HG03060 (cell line): ENCODE data around the gene RGL3.
"Not testable (repeated sequence)": the region's sequence is repeated elsewhere in the genome, so short reads cannot be mapped to it uniquely, and the experiment has no call there.

Source experiments
- ATAC-seq: cut with Tn5 transposase; IDR thresholded peaks from one replicate; pipeline ENCODE4 v1.9.1; 2021; ENCODE audit warnings: low read depth, moderate number of reproducible peaks; ENCODE audit not compliant: unreplicated experiment

The RGL3 gene

GRCh38 chr19:11418549-11419506 is at the start of gene RGL3:
Gene RGL3 (minus strand): TSS chr19:11419314. CDS start chr19:11419278, 36 bp downstream.
- no peak for ATAC-seq

GRCh38 chr19:11468266-11468845 is 49.2 kb upstream of the RGL3 start:
- not testable (repeated sequence) for ATAC-seq

GRCh38 chr19:11465600-11465999 is 46.5 kb upstream of the RGL3 start:
- ATAC-seq, result no peak

DNA sequence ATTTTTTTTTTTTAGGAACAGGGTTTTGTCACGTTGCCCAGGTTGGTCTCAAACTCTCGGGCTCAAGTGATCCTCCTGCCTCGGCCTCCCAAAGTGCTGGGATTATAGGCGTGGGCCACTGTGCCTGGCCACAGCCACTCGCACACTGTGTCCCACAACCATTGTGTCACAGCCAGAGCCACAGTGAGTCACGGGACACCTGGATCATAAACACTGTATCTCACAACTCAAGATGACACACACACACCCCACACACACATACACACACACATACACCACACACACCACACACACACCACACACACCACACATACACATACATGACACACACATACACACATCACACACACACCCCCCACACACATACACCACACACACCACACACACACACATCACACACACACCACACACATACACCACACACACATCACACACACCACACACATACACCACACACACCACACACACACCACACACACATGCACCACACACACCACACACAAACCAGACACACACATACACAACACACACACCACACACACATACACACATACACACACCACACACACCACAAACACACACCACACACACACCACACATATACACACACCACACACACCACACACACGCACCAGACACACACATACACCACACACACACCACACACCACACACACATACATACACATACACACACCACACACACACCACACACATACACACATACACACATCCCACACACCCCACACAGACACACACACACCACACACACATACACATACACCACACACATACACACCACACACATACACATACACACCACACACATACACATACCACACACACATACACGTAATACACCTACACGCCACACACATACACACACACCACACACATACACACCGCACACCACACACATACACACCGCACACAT is 45.5 kb upstream of the RGL3 start:
- no peak for ATAC-seq

DNA sequence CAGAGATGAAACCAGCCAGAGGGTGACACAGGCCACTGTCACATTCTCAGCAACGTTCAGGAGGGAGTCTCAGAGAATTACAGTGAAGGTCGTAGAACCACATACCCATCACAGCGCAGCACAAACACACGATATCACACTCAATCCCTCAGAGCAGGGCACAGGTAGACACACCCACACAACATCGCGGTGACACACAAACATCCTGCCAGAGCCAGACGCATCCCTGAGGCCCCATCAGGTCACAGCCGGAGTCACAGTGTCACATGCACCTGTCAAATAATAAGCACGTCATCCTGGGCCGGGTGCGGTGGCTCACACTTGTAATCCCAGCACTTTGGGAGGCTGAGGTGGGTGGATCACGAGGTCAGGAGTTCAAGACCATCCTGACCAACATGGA is 44.3 kb upstream of the RGL3 start:
- no peak for ATAC-seq

- no peak for ATAC-seq
Observed at GRCh38 chr19:11461453-11461852, 42.3 kb upstream of the RGL3 start.

DNA sequence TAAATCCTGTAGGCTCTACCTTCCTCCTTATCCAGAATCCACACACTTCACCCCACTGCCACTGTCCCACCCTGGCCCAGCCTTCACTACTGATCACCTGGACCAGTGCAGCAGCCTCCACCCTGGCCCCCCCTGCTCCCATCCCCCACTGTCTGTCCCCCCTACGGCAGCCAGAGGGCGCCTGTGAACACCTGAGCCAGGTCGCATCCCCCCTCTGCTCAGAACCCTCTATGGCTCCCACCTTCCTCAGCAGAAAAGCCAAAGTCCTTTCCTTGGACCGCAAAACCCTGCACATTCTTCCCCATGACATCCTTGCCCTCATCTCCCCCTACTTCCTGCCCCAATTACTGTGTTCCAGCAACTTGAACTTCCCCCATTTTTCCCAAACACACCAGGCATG is 41.1 kb upstream of the RGL3 start:
- no peak for ATAC-seq

DNA sequence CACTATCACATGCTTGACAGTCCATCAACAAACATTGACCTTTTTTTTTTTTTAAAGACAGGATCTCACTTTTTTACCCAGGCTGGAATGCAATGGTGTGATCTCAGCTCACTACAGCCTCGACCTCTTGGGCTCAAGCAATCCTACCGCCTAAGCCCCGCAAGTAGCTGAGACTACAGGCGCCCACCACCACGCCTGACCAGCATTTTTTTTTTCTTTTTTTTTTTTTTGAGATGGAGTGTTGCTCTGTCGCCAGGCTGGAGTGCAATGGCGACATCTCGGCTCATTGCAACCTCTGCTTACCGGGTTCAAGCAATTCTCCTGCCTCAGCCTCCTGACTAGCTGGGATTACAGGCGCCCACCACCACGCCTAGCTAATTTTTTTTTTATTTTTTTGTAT is 39.8 kb upstream of the RGL3 start:
- ATAC-seq, result not testable (repeated sequence)

GRCh38 chr19:11458236-11458900 is 39.3 kb upstream of the RGL3 start:
- ATAC-seq, result no peak

DNA sequence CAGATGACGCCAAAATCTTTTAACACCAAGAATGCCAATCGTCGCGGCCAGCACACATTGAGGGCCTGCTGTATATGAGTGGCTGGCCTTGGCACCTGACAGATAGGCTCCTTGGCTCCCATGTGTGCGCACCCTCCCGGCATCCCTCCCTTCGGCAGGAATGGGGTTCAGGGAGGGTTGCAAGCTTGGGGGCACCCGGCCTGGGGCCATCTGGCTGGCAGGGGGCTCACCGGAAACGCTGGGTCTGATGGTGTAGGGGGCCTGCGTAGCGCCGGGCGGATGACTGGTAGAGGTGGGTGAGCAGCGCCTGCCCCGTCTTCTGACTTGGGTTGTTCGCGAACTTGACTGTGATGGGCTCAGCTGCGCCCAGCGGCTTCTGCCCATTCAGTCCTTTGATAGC is 38.7 kb upstream of the RGL3 start:
- no peak for ATAC-seq

GRCh38 chr19:11457115-11457514 is 38.0 kb upstream of the RGL3 start:
- no peak for ATAC-seq

GRCh38 chr19:11456659-11457058 is 37.5 kb upstream of the RGL3 start:
- ATAC-seq, result no peak

GRCh38 chr19:11455233-11455554 is 36.1 kb upstream of the RGL3 start:
- ATAC-seq, result not testable (repeated sequence)

DNA sequence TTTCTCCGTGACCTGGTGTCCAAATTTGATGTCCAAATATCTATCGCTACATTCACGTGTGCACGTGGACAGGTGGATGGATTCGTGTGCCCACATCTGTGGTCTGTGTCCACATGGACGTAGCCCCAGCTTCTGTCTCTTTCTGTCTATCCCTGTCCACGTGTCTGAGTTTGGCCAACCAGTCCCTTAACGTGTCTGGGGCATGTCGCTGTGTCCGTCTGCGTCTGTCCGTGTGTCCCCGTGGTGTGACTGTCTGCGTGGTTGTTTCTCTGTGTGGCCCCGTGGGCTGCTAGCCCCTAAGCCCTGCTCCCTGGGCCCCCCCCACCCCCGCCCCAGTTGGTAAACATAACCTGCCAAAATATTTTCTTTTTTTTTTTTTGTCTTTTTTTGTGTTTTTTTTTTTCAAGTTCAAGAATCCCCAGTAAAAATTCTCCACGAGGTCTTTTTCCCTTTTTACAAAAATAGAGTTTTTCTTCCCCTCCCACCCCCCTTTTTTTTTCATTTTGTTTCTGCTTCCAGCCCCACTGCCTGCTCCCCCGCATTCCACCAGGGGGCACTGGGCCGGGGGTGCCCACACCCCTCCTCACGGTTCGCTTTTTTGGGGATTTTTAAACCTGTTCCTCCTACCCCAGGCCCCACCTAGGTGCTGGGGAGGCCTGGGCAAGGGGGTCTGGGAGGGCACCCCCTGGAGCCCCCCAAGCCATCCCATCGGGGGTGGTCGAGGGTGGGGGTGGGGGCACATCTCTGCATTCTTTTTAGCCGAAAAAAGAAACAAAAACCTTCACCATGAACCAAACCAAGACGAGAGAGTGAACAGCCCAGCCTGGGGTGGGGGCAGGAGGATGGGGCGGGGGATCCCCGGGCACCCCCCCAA is 34.6 kb upstream of the RGL3 start:
- no peak for ATAC-seq

- no peak for ATAC-seq
Observed at GRCh38 chr19:11452620-11453310, 33.7 kb upstream of the RGL3 start.

GRCh38 chr19:11451871-11452619 is 32.9 kb upstream of the RGL3 start:
- no peak for ATAC-seq

- no peak for ATAC-seq
Observed at GRCh38 chr19:11451327-11451870, 32.3 kb upstream of the RGL3 start.
